HG03520 (cell line): ENCODE data around the gene SH3RF1.
"Not testable (repeated sequence)": the region's sequence is repeated elsewhere in the genome, so short reads cannot be mapped to it uniquely, and the experiment has no call there.

Source experiments
- ATAC-seq: cut with Tn5 transposase; IDR thresholded peaks from one replicate; pipeline ENCODE4 v1.9.1; 2021; ENCODE audit warnings: mild to moderate bottlenecking, moderate library complexity; ENCODE audit not compliant: unreplicated experiment

Gene SH3RF1

GRCh38 chr4:169202878-169203277, 67.9 kb downstream of the SH3RF1 start:
- ATAC-seq, result no peak

DNA sequence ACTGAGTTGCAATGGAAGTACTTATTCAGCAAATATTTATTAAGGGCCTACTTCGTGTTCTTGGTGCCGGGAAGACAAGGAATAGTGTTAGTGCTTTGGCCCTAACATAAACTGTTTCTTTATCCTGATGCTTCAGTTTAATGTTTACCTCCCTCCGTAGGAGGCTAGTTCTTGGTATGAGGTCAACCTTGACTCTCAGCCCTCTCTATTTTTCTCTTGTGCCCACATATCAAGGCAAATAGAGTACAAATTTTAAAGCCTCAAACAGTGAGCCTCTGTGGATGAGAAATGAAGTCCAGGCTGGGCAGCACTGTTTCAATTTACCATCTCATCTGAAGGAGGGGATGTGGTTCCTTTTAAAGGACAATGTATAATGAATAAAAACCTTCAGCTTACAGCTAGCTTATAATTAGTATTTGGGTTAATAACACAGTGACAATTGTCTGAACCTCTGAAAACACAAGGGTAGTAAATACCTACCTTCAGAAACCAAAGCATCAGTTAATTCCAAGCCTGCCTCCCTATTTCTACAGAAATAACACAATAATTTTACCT, 68.5 kb downstream of the SH3RF1 start:
- peak; percentile 51 for ATAC-seq

DNA sequence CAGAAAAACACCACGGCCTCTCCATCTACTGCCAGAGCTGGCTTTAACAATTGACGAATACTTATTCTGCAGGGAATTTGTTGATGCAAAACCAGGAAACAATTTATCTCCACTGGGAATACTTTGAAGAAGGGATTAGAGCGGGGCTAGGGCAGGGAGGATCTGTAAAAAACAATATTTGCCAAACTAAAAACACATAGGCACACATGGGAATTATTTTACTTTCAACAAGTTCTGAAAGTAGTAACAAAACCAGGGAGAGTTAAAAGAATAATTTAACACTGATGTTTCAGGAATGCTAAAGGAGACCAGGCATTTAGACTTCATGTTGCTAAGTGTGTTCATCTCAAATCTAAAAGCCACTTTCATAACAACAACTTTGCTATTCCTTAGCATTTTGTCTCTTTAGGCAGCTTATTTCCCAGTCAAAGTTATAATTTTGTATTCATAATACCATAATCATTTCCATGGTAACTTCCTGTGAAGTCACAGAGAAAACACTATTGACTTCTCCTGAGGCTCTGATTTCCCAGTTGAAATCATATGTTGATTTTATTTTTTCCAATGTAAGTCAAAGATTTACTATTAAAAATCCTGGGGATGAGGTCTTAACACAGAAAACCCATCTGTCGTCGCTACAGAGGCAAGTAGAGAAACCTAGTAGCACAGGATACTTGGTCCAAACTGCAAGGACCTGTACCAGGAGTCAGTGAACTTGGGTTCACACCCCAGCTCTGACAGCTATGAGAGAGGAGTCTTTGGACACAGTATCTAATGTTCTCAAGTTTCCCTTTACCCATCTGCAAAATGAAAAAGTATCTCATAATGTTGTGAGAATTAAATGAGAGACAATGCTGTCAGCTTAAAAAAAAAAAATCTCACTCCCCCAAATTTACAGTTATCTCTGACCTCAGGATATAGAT, 69.3 kb downstream of the SH3RF1 start:
- no peak for ATAC-seq

DNA sequence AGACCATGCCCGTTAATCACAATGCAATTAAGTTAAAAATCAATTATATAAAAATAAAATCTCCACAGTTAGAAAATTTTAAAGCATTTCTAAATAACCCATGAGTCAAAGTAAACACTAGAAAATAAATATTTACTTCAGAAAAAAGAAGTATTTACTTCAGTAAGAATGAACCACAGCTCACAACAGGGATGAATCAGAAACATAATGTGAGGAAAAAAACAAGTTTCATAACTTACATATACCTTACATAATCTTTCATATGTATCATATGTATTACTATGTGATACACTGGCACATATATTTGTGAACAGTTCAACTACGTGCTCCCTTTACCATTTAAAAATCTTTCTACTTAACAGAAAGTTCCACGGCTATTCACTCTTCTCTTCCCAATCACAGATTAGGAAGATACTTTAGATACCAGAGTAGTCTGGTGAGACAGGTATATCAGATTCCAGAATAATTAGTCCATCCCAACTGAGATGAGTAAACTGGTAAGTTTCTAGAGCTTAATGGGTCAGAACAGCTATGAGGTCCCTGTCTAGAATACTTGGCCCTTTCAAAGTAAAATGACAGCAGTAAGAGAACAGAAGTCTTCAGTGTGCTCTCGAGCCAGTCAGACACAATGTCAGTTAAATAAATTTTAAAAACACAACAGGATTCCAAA, 70.3 kb downstream of the SH3RF1 start:
- no peak for ATAC-seq

DNA sequence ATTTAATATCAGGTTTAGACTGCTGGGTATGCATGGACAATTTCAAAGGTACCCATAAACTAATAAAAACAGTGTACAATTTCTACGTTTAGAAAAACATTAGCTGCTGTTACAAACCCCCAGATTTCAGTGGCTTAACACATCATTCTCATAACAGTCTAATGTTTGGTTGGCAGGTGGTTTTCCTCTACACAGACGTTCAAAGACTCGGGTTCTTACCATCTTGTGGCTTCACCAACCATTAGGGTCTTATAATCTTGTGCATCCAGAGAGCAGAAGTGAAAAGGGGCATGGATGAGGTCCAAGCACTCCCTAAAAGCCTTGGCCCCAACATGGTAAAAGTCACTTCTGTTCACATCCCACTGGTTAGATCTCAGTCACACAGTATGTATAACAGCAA, 71.6 kb downstream of the SH3RF1 start:
- ATAC-seq, result no peak

GRCh38 chr4:169198167-169198566, 72.6 kb downstream of the SH3RF1 start:
- ATAC-seq, result no peak

- ATAC-seq, result not testable (repeated sequence)
Observed at GRCh38 chr4:169197206-169197605, 73.5 kb downstream of the SH3RF1 start.

GRCh38 chr4:169195032-169195431, 75.7 kb downstream of the SH3RF1 start:
- no peak for ATAC-seq

DNA sequence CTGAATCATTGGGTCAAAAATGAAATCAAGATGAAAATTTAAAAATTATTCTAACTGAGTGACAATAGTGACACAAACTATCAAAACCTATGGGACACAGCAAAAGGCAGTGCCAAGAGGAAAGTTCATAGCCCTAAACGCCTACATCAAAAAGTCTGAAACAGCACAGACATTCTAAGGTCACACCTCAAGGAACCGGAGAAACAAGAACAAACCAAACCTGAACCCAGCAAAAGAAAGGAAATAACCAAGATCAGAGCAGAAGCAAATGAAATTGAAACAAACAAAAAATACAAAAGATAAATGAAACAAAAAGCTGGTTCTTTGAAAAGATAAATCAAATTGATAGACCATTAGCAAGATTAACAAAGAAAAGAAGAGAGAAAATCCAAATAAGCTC, 80.8 kb downstream of the SH3RF1 start:
- not testable (repeated sequence) for ATAC-seq

DNA sequence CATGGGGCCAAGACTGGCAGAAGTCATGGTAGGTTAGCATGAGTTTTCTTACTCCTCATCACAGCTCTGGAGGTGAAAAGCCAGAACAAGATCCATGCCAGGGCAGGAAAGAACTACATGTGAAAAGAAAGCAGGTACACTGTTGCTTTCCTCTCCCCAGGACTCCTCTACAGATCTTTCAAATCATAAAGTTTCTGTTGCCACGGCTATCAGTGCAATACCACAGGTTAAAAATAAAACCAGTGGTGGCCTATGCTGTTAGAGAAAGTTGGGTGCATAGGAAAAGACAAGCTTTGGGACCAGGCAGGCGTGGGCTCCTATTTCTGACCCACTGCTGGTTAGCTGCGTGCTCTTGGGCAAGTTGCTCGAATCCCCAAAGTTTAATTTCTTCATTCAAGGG, 81.4 kb downstream of the SH3RF1 start:
- ATAC-seq, result peak; percentile 79

GRCh38 chr4:169188204-169188603, 82.6 kb downstream of the SH3RF1 start:
- ATAC-seq, result no peak

GRCh38 chr4:169185133-169185956, 85.4 kb downstream of the SH3RF1 start:
- no peak for ATAC-seq

- no peak for ATAC-seq
Observed at GRCh38 chr4:169184686-169185085, 86.1 kb downstream of the SH3RF1 start.

- no peak for ATAC-seq
Observed at GRCh38 chr4:169184236-169184635, 86.5 kb downstream of the SH3RF1 start.

- ATAC-seq, result no peak
Observed at GRCh38 chr4:169183581-169183980, 87.2 kb downstream of the SH3RF1 start.

DNA sequence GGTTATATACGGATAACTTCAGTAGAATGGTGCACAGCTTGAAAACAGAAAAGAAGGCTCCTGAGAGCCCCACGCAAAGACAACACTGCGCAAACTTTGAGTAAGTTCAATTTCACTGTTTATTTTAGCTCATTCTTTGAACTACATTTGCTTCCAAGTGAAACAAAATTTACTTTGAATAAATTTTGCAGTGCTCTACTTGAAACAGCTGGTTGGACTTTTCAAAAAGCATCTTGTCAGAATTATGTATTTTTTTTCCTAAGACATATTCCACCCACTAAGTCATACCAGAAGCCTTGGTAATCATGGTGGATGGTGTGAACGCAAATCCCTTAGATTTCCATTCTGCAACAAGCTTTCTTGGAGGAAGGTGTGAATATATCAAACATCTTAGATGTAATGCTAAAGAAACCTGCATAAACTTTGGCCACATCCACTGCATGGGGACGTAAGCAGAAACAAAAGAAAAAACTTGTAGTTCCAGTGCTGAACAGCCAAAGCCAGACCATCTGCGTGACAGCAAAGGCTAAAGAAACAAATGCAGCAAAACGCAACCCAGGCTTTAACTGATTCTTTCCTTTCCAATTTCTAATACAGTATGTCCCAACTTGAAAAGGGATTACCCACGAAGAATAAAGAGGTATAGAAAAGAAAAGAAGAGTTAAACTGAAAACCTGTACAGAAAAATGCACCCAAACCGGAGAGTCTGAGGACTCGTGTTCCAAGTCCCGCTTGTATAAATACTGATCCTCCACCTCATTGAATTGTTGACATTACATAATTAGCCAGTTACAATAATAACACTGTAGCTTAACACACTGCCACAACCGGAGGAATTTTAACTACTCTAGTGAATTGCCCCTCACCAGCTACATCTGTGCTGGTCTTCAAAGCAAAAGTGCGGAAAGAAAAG, 90.9 kb downstream of the SH3RF1 start:
- ATAC-seq, result no peak

- not testable (repeated sequence) for ATAC-seq
Observed at GRCh38 chr4:169178092-169178491, 92.7 kb downstream of the SH3RF1 start.

GRCh38 chr4:169175476-169175875, 95.3 kb downstream of the SH3RF1 start:
- no peak for ATAC-seq

DNA sequence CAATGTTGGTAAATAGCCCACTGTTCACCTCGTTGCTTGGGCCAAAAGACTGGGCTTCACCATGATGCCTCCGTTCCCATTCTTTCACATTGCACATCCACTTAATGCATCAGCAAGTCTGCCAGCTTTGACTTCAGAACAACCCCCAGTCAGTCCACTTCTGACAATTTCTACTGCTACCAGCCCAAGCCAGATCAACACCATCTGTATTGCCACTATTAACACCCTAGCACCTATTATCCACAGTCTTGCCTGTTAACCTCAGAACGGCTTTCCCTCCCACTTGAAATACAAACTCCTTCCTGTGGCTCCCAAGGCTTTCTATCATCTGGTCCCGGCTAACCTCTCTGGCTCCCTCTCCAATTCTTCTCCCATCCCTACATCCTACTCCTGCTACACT, 95.7 kb downstream of the SH3RF1 start:
- no peak for ATAC-seq

- no peak for ATAC-seq
Observed at GRCh38 chr4:169174247-169174646, 96.5 kb downstream of the SH3RF1 start.
